Fibroblast of villous mesenchyme (primary cell): ENCODE measurements around the gene DISC1. TPM values are rescaled to one million over a fixed set of nuclear protein-coding genes. Genes with fewer than 3 reads are reported as not detected.
"Not testable (repeated sequence)": the region's sequence is repeated elsewhere in the genome, so short reads cannot be mapped to it uniquely, and the experiment has no call there.

Experiments used
- DNase-seq: peaks from one replicate; pipeline ENCODE4 v3.0.0-alpha.2; 2010; ENCODE audit warnings: low read depth
- H3K4me3 ChIP-seq: 2 replicates; pipeline ENCODE4 v1.5.1; 2011; ENCODE audit warnings: low read depth, mild to moderate bottlenecking, low read length
- CTCF ChIP-seq: IDR thresholded peaks from 2 replicates; pipeline ENCODE4 v1.5.1; 2012; ENCODE audit warnings: low read depth, mild to moderate bottlenecking, low read length; ENCODE audit not compliant: insufficient read depth
- total RNA-seq: library from RNA; depleted of rRNA; stranded (reverse); fragments of >200 nt; gene quantifications from 2 replicates; pipeline ENCODE4 v1.2.3, GENCODE V29; 2012

DISC1 gene
- total RNA-seq, 1 donor = 9.9 TPM

DNA sequence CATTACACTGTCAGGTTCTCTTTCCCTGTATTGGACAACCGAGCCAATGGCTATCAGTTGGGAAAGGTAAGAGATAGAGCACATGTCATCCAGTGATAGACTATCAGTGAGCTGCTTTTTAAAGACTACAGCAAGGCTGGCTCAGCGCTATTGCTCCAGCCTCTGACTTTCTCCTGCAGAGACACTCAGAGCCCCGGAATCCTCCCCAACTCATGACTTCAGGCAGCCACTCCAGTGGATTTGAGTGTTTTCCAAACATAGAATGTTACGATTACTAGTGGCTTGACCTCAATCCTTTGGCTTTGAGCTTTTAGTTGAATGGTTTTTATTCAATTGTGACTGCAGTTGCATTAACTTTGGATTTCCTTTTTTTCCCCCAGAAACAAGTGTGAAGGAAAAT lies 331.9 kb downstream of the DISC1 start:
- H3K4me3 ChIP-seq = no peak overlapping the region
- no peak for TF ChIP-seq CTCF
- DNase-seq = peak; percentile 48

GRCh38 chr1:231959225-231959884 lies 332.8 kb downstream of the DISC1 start:
- no peak overlapping the region for H3K4me3 ChIP-seq
- DNase-seq = no peak

GRCh38 chr1:231961801-231962200 lies 335.2 kb downstream of the DISC1 start:
- not testable (repeated sequence) for DNase-seq, H3K4me3 ChIP-seq

More at GRCh38 chr1:231959225-231959884, 332.8 kb downstream of the DISC1 start:
- TF ChIP-seq CTCF = no peak

DNA sequence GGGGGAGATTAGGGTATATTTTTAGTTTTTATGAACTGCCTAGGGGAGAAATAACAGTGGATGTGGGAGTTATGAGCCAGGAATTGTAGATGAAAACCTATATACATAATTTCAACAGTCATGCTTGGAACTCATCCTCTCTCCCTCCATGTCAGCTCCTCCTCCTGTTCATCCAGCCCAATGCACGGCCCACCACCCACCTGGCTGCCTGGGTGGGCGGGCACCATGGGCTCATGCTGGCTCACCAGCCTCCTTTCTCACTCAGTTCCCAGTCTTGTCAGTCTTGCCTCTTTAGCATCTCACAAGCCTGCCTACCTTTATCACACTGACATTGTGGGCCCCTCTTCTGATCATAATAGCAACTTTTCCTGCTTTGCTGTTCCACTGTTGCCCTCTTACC lies 336.0 kb downstream of the DISC1 start:
- DNase-seq = no peak

GRCh38 chr1:231964241-231964640 lies 337.7 kb downstream of the DISC1 start:
- H3K4me3 ChIP-seq = no peak overlapping the region
- no peak for TF ChIP-seq CTCF
- DNase-seq = no peak

More for the DNA sequence above, 336.0 kb downstream of the DISC1 start:
- no peak overlapping the region for H3K4me3 ChIP-seq
- no peak for TF ChIP-seq CTCF

- TF ChIP-seq CTCF = no peak
- DNase-seq = no peak
- H3K4me3 ChIP-seq = no peak overlapping the region
Observed at GRCh38 chr1:231964961-231965360, 338.4 kb downstream of the DISC1 start.

GRCh38 chr1:231965615-231966014 lies 339.0 kb downstream of the DISC1 start:
- no peak overlapping the region for H3K4me3 ChIP-seq
- no peak for TF ChIP-seq CTCF
- no peak for DNase-seq
